GM23338 (cell line): ENCODE data around the gene SERBP1. TPM values are rescaled to one million over a fixed set of nuclear protein-coding genes. Genes with fewer than 3 reads are reported as not detected.

Experiments used
- ATAC-seq: fragments of 200-7000 bp; cut with Tn5 transposase; 3 replicates; pipeline ENCODE4 v1.9.1; 2020
- DNase-seq: peaks from one replicate; pipeline ENCODE4 v3.0.0-alpha.2; 2015; ENCODE audit warnings: low spot score
- H2AFZ ChIP-seq: fragments of 200-600 bp; sonication (generic); 2 replicates; pipeline ENCODE4 v1.8.0; 2016; ENCODE audit warnings: antibody characterized with exemption, mild to moderate bottlenecking, moderate library complexity
- H3F3A ChIP-seq: fragments of 200-600 bp; sonication (generic); replicated peaks from 2 replicates; pipeline ENCODE4 v1.8.0; 2017; ENCODE audit warnings: antibody characterized with exemption, mixed run types, low read depth
- H3K27ac ChIP-seq: fragments of 200-600 bp; sonication (generic); 2 replicates; pipeline ENCODE4 v1.6.1; 2016; ENCODE audit warnings: low read depth
- H3K27me3 ChIP-seq: fragments of 200-600 bp; sonication (generic); 2 replicates; pipeline ENCODE4 v1.8.0; 2016; ENCODE audit warnings: mild to moderate bottlenecking, mixed run types, moderate library complexity; ENCODE audit not compliant: insufficient read depth
- H3K36me3 ChIP-seq: fragments of 200-600 bp; sonication (generic); 2 replicates; pipeline ENCODE4 v1.8.0; 2016; ENCODE audit warnings: mild to moderate bottlenecking; ENCODE audit not compliant: insufficient read depth
- H3K4me1 ChIP-seq: fragments of 200-600 bp; sonication (generic); 2 replicates; pipeline ENCODE4 v1.8.0; 2016; ENCODE audit warnings: mild to moderate bottlenecking, moderate library complexity; ENCODE audit not compliant: insufficient read depth
- H3K4me2 ChIP-seq: fragments of 200-600 bp; sonication (generic); 2 replicates; pipeline ENCODE4 v1.7.1; 2017; ENCODE audit warnings: mixed run types
- H3K4me3 ChIP-seq: fragments of 200-600 bp; sonication (generic); 2 replicates; pipeline ENCODE4 v1.6.1; 2016; ENCODE audit warnings: mixed run types
- H3K79me2 ChIP-seq: fragments of 200-600 bp; sonication (generic); replicated peaks from 2 replicates; pipeline ENCODE4 v1.8.0; 2017; ENCODE audit warnings: mild to moderate bottlenecking; ENCODE audit not compliant: insufficient read depth
- H3K9me2 ChIP-seq: fragments of 200-600 bp; sonication (generic); 2 replicates; pipeline ENCODE4 v1.8.0; 2017; ENCODE audit not compliant: insufficient read depth
- H4K20me1 ChIP-seq: fragments of 200-600 bp; sonication (generic); replicated peaks from 2 replicates; pipeline ENCODE4 v1.8.0; 2017; ENCODE audit warnings: mild to moderate bottlenecking; ENCODE audit not compliant: insufficient read depth
- H3K27ac Mint-ChIP-seq: 2 replicates; pipeline ENCODE4 v1.8.0; 2020; ENCODE audit warnings: inconsistent platforms, mild to moderate bottlenecking, moderate library complexity, mixed read lengths
- H3K27me3 Mint-ChIP-seq: 3 replicates; pipeline ENCODE4 v1.8.0; 2022; ENCODE audit warnings: low read depth, mild to moderate bottlenecking, moderate library complexity, mixed read lengths, inconsistent platforms; ENCODE audit not compliant: insufficient read depth, poor library complexity
- H3K36me3 Mint-ChIP-seq: 3 replicates; pipeline ENCODE4 v1.8.0; 2021; ENCODE audit warnings: low read depth, mild to moderate bottlenecking, inconsistent platforms, moderate library complexity, mixed read lengths
- H3K4me1 Mint-ChIP-seq: 3 replicates; pipeline ENCODE4 v1.8.0; 2020; ENCODE audit warnings: mild to moderate bottlenecking, inconsistent platforms, mixed read lengths
- H3K4me3 Mint-ChIP-seq: 3 replicates; pipeline ENCODE4 v1.8.0; 2021; ENCODE audit warnings: moderate library complexity, mild to moderate bottlenecking, inconsistent platforms, mixed read lengths
- H3K9me3 Mint-ChIP-seq: 3 replicates; pipeline ENCODE4 v1.8.0; 2020; ENCODE audit warnings: moderate library complexity, mild to moderate bottlenecking, inconsistent platforms, mixed read lengths
- JUNB ChIP-seq: IDR thresholded peaks from one replicate; pipeline ENCODE4 v1.6.1; 2016; ENCODE audit warnings: antibody characterized with exemption; ENCODE audit not compliant: unreplicated experiment
- NANOG ChIP-seq: IDR thresholded peaks from 2 replicates; pipeline ENCODE4 v1.6.1; 2016; ENCODE audit warnings: antibody characterized with exemption, borderline replicate concordance
- POLR2AphosphoS5 ChIP-seq: IDR thresholded peaks from 2 replicates; pipeline ENCODE4 v1.6.1; 2016; ENCODE audit warnings: antibody characterized with exemption, low read depth
- STAT1 ChIP-seq: IDR thresholded peaks from one replicate; pipeline ENCODE4 v1.6.1; 2016; ENCODE audit warnings: antibody characterized with exemption; ENCODE audit not compliant: unreplicated experiment
- ZNF114 ChIP-seq: fragments of 250-450 bp; sonication (Bioruptor Pico); IDR thresholded peaks from 2 replicates; pipeline ENCODE4 v1.5.0; 2020; ENCODE audit warnings: mild to moderate bottlenecking, moderate library complexity
- ZNF331 ChIP-seq: fragments of 250-450 bp; sonication (Bioruptor Pico); IDR thresholded peaks from 2 replicates; pipeline ENCODE4 v1.5.0; 2020; ENCODE audit warnings: low read depth, mild to moderate bottlenecking, moderate library complexity
- ZNF462 ChIP-seq: fragments of 250-450 bp; sonication (Bioruptor Pico); IDR thresholded peaks from 2 replicates; pipeline ENCODE4 v1.5.0; 2020; ENCODE audit warnings: mild to moderate bottlenecking, moderate library complexity
- polyA plus RNA-seq: library from polyadenylated mRNA; unstranded; fragments of >200 nt; fragmentation: Nextera tagmentation; extraction: Ambion mirVana; gene quantifications from 2 replicates; pipeline ENCODE4 v1.2.1, GENCODE V29; 2016
- total RNA-seq: library from RNA; depleted of rRNA; stranded (reverse); fragments of >200 nt; shearing (Covaris generic); gene quantifications from 2 replicates; pipeline ENCODE4 v1.2.3, GENCODE V29; 2014
- TF ChIP-seq, protein P1 (sequence below), 2 experiments: fragments of 200-600 bp in 1 of 2; sonication (generic) in 1 of 2; conservative IDR thresholded peaks; 2 replicates each; pipeline versions ENCODE4 v1.5.1 to v1.6.1; 2016 to 2017; ENCODE audit warnings: antibody characterized with exemption in 2 of 2, low read depth in 2 of 2, mild to moderate bottlenecking in 2 of 2, moderate library complexity in 1 of 2

Gene SERBP1
- total and polyA plus RNA-seq, 2 experiments from 2014 or later: 559 to 674 TPM

- H4K20me1 ChIP-seq: no peaks in the 10 kb centered on the region
- no peak overlapping the region for H3K27ac ChIP-seq
- peaks cover 20% of the 10 kb centered on the region for H3K4me1 Mint-ChIP-seq
- no peaks in the 10 kb centered on the region for H3F3A ChIP-seq
- DNase-seq (no peak), ATAC-seq (no peak)
- H3K4me3 ChIP-seq: no peak overlapping the region
- H2AFZ ChIP-seq: no peak overlapping the region
- peaks cover 9% of the 10 kb centered on the region for H3K4me1 ChIP-seq
- no peak overlapping the region for H3K4me3 Mint-ChIP-seq
- no peak overlapping the region for H3K27ac Mint-ChIP-seq
- no peaks in the 10 kb centered on the region for H3K79me2 ChIP-seq
- no peaks in the 10 kb centered on the region for H3K9me2 ChIP-seq
- no peak overlapping the region for H3K4me2 ChIP-seq
- no peaks in the 10 kb centered on the region for H3K36me3 ChIP-seq
- TF ChIP-seq ZNF462 (CRISPR knock-in tag) (no peak), ZNF331 (CRISPR knock-in tag) (no peak), JUNB (no peak), POLR2AphosphoS5 (no peak), NANOG (no peak)
- H3K9me3 Mint-ChIP-seq: no peaks in the 10 kb centered on the region
- peaks cover 7% of the 10 kb centered on the region for H3K27me3 Mint-ChIP-seq
- H3K36me3 Mint-ChIP-seq: no peaks in the 10 kb centered on the region
- H3K27me3 ChIP-seq: no peaks in the 10 kb centered on the region
Measured at GRCh38 chr1:67436511-67437055, 6.4 kb upstream of the SERBP1 start.

GRCh38 chr1:67434491-67434890 lies 4.3 kb upstream of the SERBP1 start:
- Mint-ChIP-seq H3K4me1 (peaks cover 18% of the 10 kb centered on the region), H3K9me3 (no peaks in the 10 kb centered on the region; the same call in 2 of the 3 replicates), H3K36me3 (peaks cover 8% of the 10 kb centered on the region), H3K4me3 (no peak overlapping the region), H3K27me3 (peaks cover 17% of the 10 kb centered on the region), H3K27ac (no peak overlapping the region)
- no peak overlapping the region for H3K4me2 ChIP-seq
- peaks cover 7% of the 10 kb centered on the region for H3K79me2 ChIP-seq
- H3K4me1 ChIP-seq: peaks cover 13% of the 10 kb centered on the region
- H3F3A ChIP-seq: no peaks in the 10 kb centered on the region
- no peaks in the 10 kb centered on the region for H3K9me2 ChIP-seq
- no peak overlapping the region for H2AFZ ChIP-seq
- H3K27me3 ChIP-seq: no peaks in the 10 kb centered on the region
- no peaks in the 10 kb centered on the region for H4K20me1 ChIP-seq
- no peak overlapping the region for H3K27ac ChIP-seq
- no peak overlapping the region for H3K4me3 ChIP-seq
- DNase-seq (no peak), ATAC-seq (no peak)
- H3K36me3 ChIP-seq: no peaks in the 10 kb centered on the region
- TF ChIP-seq NANOG (no peak), STAT1 (no peak), POLR2AphosphoS5 (no peak), ZNF114 (no peak), ZNF331 (CRISPR knock-in tag) (no peak)
- TF ChIP-seq, protein P1, sequence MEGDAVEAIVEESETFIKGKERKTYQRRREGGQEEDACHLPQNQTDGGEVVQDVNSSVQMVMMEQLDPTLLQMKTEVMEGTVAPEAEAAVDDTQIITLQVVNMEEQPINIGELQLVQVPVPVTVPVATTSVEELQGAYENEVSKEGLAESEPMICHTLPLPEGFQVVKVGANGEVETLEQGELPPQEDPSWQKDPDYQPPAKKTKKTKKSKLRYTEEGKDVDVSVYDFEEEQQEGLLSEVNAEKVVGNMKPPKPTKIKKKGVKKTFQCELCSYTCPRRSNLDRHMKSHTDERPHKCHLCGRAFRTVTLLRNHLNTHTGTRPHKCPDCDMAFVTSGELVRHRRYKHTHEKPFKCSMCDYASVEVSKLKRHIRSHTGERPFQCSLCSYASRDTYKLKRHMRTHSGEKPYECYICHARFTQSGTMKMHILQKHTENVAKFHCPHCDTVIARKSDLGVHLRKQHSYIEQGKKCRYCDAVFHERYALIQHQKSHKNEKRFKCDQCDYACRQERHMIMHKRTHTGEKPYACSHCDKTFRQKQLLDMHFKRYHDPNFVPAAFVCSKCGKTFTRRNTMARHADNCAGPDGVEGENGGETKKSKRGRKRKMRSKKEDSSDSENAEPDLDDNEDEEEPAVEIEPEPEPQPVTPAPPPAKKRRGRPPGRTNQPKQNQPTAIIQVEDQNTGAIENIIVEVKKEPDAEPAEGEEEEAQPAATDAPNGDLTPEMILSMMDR (conservative IDR thresholded peaks at IDR 0.05; ENCODE audit: low read depth in 2 of 2): no peak
